ENCODE results near the gene ERP44. TPM values are rescaled to one million over a fixed set of nuclear protein-coding genes. Genes with fewer than 3 reads are reported as not detected.
"Not testable (repeated sequence)": the region's sequence is repeated elsewhere in the genome, so short reads cannot be mapped to it uniquely, and the experiment has no call there.

Gene ERP44
- total RNA-seq, 1 donor from 2014 or later: 18.3 TPM

DNA sequence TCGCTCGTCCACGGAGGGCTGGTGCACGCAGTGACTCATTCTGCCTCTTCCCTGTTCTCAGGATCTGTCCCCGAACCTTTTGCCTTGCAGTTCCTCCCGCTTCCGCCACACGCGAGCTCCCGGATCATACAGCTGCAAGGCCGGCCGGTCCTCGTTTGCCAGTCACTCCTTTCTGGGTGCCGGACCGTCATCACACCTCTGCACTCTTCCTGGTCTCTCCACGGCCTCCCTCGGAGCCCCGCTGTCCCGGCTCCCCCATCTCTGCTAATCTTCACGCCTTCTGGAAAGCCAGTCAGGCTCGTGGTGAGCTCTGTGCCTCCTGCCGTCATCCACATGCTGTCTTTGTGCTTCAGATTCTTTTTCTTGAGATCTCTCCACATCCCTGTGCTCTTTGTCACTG is 100.5 kb downstream of the ERP44 start:
- H3K4me3 Mint-ChIP-seq: no peak overlapping the region
- H3K4me1 Mint-ChIP-seq: no peaks in the 10 kb centered on the region
- no peaks in the 10 kb centered on the region for H3K27me3 Mint-ChIP-seq (ENCODE audit: low read depth)
- peaks cover 59% of the 10 kb centered on the region for H3K9me3 Mint-ChIP-seq
- H3K27ac Mint-ChIP-seq: no peak overlapping the region
- H3K36me3 Mint-ChIP-seq: peaks cover 72% of the 10 kb centered on the region
- no peak for TF ChIP-seq CTCF (IDR thresholded peaks at IDR 0.05; ENCODE audit: unreplicated experiment)
- no peak for DNase-seq (ENCODE audit: low spot score in 2 of 2, unreplicated experiment in 2 of 2)

- DNase-seq (ENCODE audit: low spot score in 2 of 2, unreplicated experiment in 2 of 2); H3K27me3 Mint-ChIP-seq (ENCODE audit: low read depth); H3K4me1 Mint-ChIP-seq; H3K27ac Mint-ChIP-seq; H3K4me3 Mint-ChIP-seq: not testable (repeated sequence)
- H3K36me3 Mint-ChIP-seq: peaks cover 67% of the 10 kb centered on the region
- peaks cover 61% of the 10 kb centered on the region for H3K9me3 Mint-ChIP-seq
Observed at GRCh38 chr9:99990508-99990907, 108.3 kb downstream of the ERP44 start.

DNA sequence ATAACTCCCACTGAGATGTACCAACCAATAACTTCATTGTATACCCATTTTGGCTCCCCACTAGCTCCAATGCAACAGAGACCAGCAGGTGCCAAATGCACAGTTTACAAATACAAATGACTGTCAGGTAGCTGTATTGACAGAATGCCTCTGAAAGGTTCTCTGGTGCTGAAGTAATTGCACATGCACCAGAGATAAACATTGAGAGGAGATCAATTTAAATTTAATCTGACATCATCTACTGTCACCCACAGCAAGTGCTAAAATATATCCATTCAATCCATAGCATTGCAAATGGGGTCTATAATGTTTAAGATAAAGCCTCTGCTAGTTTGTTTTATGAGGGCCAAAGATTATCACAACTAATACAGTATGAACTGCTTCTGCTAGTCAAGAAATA is 112.2 kb downstream of the ERP44 start:
- Mint-ChIP-seq H3K9me3 (peaks cover 36% of the 10 kb centered on the region), H3K27me3 (ENCODE audit: low read depth) (no peaks in the 10 kb centered on the region), H3K4me1 (no peaks in the 10 kb centered on the region), H3K36me3 (peaks cover 46% of the 10 kb centered on the region), H3K4me3 (no peak overlapping the region), H3K27ac (no peak overlapping the region)
- no peak for TF ChIP-seq CTCF (IDR thresholded peaks at IDR 0.05; ENCODE audit: unreplicated experiment)
- no peak for DNase-seq (ENCODE audit: low spot score in 2 of 2, unreplicated experiment in 2 of 2)

GRCh38 chr9:99980598-99980997 is 118.2 kb downstream of the ERP44 start:
- Mint-ChIP-seq H3K4me1 (no peaks in the 10 kb centered on the region), H3K9me3 (no peaks in the 10 kb centered on the region), H3K4me3 (no peak overlapping the region), H3K36me3 (peaks cover 11% of the 10 kb centered on the region), H3K27ac (no peak overlapping the region), H3K27me3 (ENCODE audit: low read depth) (no peaks in the 10 kb centered on the region)
- TF ChIP-seq CTCF (IDR thresholded peaks at IDR 0.05; ENCODE audit: unreplicated experiment): no peak
- no peak for DNase-seq (ENCODE audit: low spot score in 2 of 2, unreplicated experiment in 2 of 2)

GRCh38 chr9:99978221-99978620 is 120.6 kb downstream of the ERP44 start:
- H3K4me1 Mint-ChIP-seq: no peaks in the 10 kb centered on the region
- H3K27ac Mint-ChIP-seq: no peak overlapping the region
- DNase-seq (ENCODE audit: low spot score in 2 of 2, unreplicated experiment in 2 of 2): no peak
- H3K27me3 Mint-ChIP-seq (ENCODE audit: low read depth): no peaks in the 10 kb centered on the region
- TF ChIP-seq CTCF (IDR thresholded peaks at IDR 0.05; ENCODE audit: unreplicated experiment): no peak
- H3K4me3 Mint-ChIP-seq: no peak overlapping the region
- H3K36me3 Mint-ChIP-seq: peaks cover 17% of the 10 kb centered on the region
- H3K9me3 Mint-ChIP-seq: no peaks in the 10 kb centered on the region

GRCh38 chr9:99977033-99977792 is 121.6 kb downstream of the ERP44 start:
- Mint-ChIP-seq H3K27me3 (ENCODE audit: low read depth) (no peaks in the 10 kb centered on the region), H3K36me3 (peaks cover 17% of the 10 kb centered on the region), H3K9me3 (no peaks in the 10 kb centered on the region), H3K27ac (no peak overlapping the region), H3K4me1 (no peaks in the 10 kb centered on the region), H3K4me3 (no peak overlapping the region)
- DNase-seq (ENCODE audit: low spot score in 2 of 2, unreplicated experiment in 2 of 2): no peak
- TF ChIP-seq CTCF (IDR thresholded peaks at IDR 0.05; ENCODE audit: unreplicated experiment): no peak
